IPS DF 19.7 (cell line): ENCODE results near the gene CASP8.
"Not testable (repeated sequence)": the region's sequence is repeated elsewhere in the genome, so short reads cannot be mapped to it uniquely, and the experiment has no call there.

Experiments used
- DNase-seq: peaks from one replicate; pipeline ENCODE4 v3.0.0-alpha.2; 2013; ENCODE audit warnings: low read depth, low spot score

Gene CASP8

GRCh38 chr2:201260302-201260800 lies at the start of gene CASP8:
TSS of gene CASP8 (plus strand) at chr2:201260536. CDS start at chr2:201266487, 5,951 bp downstream.
- DNase-seq = no peak

DNA sequence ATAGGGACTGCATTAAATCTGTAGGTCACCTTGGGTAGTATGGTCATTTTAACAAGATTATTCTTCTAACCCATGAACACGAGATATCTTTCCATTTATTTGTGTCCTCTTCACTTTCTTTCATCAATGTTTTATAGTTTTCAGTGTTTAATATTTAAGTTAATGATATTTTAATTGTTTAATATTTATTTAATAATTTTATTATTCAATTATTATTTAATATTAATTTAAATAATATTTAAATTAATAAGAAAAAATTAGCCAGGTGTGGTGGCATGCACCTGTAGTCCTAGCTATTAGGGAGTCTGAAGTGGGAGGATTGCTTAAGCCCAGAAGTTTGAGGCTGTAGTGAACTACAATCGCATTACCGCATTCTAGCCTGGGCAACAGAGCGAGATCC lies 44.4 kb upstream of the CASP8 start:
- no peak for DNase-seq

- DNase-seq = no peak
Observed at GRCh38 chr2:201216918-201217317, 43.4 kb upstream of the CASP8 start.

DNA sequence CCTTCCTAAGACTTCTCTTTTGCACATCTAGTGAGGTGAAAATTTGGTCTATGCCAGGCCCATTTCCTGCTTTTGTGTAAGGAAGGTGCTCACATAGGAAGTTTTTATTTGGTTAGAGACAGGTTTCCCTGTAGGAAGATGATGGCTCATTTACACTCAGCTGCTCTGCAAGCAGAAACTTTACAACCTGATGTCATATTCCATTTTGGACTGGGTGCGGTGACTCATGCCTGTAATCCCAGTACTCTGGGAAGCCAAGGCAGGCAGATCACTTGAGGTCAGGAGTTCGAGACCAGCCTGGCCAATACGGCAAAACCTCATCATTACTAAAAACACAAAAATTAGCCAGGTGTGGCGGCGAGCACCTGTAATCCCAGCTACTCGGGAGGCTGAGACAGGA lies 41.6 kb upstream of the CASP8 start:
- no peak for DNase-seq

DNA sequence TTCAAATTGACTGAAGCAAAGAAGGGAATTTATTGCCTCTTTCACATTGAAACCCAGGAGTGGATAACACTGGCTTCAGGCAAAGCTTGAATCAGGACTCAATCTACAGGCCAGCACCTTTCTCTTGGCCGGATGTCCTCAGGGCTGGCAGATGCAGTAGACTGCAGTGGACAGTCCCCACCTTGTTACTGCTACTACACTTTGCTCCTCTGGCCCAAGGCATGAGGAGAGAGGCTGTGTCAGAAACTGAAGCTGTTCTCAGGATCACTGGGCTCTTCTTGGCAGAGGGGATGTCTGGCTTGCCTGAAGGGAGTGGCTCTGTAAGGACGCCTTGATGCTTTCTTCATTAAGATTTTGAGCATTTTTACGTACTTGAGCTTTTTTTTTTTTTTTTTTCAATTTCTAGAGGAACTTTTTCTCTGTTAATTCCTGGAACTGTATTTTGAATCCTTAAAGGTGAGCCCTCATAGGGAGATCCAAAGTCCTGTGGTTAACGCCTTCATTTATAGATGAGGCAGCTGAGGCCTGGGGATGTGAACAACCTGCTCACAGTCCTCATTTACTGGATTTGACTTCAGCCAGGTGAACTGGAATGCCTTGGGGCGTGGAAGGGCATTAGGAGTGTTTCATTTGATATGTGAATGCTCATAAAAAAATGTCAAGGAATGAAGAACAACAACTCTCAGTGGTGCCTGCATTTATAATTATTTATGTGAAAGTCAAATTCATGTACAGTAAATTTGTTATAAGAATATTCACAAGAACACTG lies 40.8 kb upstream of the CASP8 start:
- no peak for DNase-seq

DNA sequence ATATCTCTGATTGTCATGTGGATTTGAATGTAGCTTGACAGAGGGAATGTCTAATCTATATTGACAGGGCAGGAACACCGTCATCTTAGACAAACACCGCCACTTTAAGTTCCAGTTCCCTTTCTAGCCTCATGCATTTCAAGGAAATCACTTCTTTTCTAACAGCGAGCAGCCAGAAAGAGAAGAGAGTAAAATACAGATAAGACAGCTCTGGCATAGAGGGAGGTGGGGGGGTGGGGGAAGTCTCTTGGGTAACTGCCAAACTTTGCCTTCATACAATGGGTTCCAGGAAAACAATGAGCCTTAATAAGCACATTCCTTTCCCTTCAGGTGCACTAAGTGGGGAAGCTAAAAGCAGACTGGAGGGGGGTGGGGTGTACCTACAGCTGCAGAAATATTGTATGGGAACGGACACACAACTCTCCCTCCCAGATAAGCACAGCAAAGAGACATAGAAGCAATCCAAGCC lies 40.2 kb upstream of the CASP8 start:
- no peak for DNase-seq

GRCh38 chr2:201223089-201224073 lies 37.0 kb upstream of the CASP8 start:
- DNase-seq = no peak

- no peak for DNase-seq
Observed at GRCh38 chr2:201228271-201228911, 31.9 kb upstream of the CASP8 start.

GRCh38 chr2:201228912-201229290 lies 31.4 kb upstream of the CASP8 start:
- no peak for DNase-seq

DNA sequence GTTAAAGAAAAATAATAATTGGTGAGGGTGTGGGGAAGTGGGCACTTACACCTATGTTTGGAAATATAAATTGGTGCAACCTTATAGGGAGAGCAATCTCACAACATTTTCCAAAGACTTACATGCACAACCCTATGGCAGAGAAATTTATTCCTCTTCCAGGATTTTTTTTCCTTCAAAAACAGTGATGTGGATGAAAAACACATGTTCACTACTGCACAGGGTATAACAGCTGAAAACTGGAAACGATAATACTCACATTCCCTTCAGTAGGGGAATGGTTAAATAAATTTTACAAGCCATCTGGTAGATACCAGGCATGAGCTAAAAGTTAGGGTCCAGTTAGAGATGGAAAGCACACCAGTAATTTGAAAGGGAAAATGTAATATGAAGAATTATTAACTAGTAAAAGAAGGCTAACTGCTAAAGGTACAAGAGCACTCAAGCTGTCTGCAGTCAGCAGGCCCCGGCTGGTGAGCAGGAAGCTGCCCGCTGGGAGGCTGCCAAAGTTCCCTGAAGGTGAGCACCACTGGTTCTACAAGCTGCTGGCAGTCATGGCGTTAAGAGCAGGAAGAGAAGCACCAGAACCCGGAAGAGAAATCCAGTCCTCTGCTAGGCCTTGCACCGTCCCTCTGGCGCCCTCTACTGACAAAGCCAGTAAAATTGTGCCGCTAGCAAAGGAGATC lies 28.4 kb upstream of the CASP8 start:
- peak; percentile 89 for DNase-seq

GRCh38 chr2:201232467-201232815 lies 27.9 kb upstream of the CASP8 start:
- no peak for DNase-seq

DNA sequence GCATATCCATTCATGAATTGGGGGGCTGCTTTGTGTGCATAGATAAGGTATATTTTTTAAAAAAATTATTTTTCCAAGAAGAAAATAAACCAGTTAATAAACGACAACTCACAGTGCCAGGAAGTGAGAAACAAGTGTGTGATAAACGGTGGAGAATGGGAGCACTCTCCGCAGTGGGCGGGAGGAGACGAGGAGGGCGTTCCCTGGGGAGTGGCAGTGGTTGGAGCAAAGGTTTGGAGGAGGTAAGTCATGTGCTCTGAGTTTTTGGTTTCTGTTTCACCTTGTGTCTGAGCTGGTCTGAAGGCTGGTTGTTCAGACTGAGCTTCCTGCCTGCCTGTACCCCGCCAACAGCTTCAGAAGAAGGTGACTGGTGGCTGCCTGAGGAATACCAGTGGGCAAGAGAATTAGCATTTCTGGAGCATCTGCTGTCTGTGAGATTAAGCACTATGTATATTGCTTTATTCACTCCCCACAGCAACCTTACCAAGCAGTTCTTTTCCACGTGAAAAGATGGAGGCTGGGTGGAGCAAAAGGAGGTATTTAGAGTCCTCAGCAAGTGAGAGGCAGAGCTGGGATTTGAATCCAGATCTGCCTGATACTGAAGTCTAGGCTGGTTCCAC lies 27.0 kb upstream of the CASP8 start:
- DNase-seq = no peak

DNA sequence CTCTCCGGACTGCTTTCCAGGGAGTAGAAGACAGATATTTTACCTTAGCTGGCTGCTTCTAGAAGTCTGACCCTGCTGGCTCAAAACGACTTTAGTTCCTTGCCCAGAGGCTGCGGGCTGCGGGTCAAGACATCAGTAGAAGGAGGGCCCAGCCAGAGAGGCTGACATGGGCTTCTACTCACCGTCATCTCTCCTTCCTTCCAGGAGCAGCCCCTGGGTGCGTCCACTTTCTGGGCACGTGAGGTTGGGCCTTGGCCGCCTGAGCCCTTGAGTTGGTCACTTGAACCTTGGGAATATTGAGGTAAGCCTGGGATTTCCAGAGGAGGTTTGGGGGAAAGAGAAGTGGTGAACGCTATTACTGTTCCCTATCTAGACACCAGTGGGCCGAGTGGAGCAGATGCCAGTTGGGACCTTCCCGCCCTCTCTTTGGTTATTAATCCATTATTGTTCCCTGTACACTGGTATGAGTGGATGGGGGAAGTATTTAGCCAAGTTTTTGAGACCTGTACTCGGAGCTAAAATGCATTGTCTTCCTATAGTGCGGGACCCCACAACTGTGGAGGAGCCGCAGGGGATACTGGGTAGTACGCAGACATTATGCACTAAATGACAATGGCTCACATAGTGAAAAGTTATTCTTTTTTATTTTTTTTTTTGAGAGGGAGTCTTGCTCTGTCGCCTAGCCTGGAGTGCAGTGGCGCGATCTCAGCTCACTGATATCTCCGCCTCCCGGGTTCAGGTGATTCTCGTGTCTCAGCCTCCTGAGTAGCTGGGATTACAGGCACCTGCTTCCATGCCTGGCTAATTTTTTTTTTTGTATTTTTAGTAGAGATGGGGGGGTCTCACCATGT lies 26.3 kb upstream of the CASP8 start:
- no peak for DNase-seq

DNA sequence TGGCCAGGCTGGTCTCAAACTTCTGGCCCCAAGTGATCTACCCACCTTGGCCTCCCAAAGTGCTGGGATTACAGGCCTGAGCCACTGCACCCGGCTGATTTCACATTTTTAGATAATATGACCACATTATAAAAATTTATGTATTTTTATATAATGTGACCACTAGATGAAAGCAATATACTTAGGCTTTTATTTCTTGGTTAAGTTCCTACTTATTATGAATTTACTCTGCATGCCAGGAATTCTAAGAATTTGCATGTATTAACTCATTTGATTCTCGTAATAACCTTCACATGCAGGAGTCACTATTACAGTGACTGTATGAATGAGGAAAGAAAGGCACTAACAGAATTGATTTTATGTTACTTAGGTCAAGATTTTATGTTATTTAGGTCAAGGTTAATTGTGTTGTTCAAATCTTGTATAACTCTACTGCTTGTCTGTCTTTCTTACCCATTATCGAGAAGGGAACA lies 25.6 kb upstream of the CASP8 start:
- DNase-seq = no peak

GRCh38 chr2:201235860-201236811 lies 24.2 kb upstream of the CASP8 start:
- DNase-seq = no peak

DNA sequence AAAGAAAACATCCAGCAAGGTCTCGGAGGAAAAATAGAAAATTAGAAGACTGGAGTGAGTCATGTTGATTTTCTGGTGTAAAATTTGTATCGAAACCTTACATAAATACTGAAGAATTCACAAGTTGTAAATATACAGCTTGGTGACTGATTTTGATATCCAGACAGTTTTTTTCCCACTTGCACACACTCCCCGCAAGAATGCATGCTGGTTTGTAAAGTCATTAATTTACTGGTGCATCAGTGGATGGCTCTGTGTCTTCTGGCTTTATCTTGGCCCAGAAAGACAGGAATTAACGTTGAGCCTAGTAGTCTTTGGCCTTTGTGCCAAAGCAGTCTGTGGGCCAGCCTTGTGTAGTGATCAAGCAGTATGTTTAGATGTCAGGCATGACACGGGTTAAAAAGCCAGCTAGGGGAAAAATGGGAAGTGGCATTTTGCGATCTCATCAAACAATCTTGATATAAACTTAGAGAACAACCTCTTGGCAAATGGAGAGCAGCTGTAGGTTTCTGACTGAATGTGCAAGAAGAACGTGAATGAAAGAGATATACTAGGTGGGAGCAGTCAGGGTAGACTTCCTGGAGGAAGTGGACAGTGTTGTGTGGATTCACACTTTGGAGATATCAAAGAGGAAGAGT lies 22.7 kb upstream of the CASP8 start:
- no peak for DNase-seq

- not testable (repeated sequence) for DNase-seq
Observed at GRCh38 chr2:201239167-201239935, 21.0 kb upstream of the CASP8 start.
